HL-60 (cell line): ENCODE measurements around the gene PITPNC1.

ENCODE experiments used
- CTCF ChIP-seq: IDR thresholded peaks from one replicate; pipeline ENCODE4 v1.5.1; 2011; ENCODE audit warnings: low read length, control low read depth, inconsistent platforms; ENCODE audit not compliant: insufficient read depth
- GABPA ChIP-seq: IDR thresholded peaks from 2 replicates; pipeline ENCODE4 v1.6.1; 2012; ENCODE audit warnings: low read depth
- SPI1 ChIP-seq: IDR thresholded peaks from 2 replicates; pipeline ENCODE4 v1.6.1; 2012; ENCODE audit warnings: low read depth, mild to moderate bottlenecking, borderline replicate concordance

- TF ChIP-seq CTCF (no peak), SPI1 (no peak), GABPA (no peak)
Measured at GRCh38 chr17:67492251-67492740, 115.2 kb downstream of the PITPNC1 start.
